ENCODE data around the gene SMG6. TPM values are rescaled to one million over a fixed set of nuclear protein-coding genes. Genes with fewer than 3 reads are reported as not detected.

SMG6 gene
- total RNA-seq, 2 donors from 2014 or later, result 18.3 to 23.6 TPM

DNA sequence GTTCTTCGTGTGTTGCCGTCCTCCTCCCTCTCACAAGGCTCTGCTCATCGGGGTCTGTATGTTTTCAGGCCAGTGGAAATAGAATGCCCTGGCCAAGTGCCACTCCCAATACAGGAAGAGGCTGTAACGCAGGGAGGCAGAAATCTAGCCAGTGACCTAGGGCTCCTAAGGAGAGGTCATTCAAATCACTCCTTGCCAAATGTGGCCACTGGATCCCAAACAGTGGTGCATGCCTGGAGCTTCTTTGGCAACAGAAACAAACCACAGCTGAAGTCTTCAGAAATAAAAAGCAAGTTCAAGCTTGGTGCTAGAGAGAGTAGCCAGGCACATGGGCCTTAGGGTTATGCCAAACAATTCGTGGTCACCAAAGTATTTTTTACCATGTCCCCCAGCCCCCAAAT is 66.1 kb downstream of the SMG6 start:
- TF ChIP-seq, protein P1, sequence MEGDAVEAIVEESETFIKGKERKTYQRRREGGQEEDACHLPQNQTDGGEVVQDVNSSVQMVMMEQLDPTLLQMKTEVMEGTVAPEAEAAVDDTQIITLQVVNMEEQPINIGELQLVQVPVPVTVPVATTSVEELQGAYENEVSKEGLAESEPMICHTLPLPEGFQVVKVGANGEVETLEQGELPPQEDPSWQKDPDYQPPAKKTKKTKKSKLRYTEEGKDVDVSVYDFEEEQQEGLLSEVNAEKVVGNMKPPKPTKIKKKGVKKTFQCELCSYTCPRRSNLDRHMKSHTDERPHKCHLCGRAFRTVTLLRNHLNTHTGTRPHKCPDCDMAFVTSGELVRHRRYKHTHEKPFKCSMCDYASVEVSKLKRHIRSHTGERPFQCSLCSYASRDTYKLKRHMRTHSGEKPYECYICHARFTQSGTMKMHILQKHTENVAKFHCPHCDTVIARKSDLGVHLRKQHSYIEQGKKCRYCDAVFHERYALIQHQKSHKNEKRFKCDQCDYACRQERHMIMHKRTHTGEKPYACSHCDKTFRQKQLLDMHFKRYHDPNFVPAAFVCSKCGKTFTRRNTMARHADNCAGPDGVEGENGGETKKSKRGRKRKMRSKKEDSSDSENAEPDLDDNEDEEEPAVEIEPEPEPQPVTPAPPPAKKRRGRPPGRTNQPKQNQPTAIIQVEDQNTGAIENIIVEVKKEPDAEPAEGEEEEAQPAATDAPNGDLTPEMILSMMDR (IDR thresholded peaks at IDR 0.05), result no peak
- Histone ChIP-seq H3K36me3 (no peaks in the 10 kb centered on the region), H3K9me3 (no peaks in the 10 kb centered on the region), H3K9ac (ENCODE audit: low read depth in 2 of 2, low read length in 2 of 2) (peak overlapping the region in 1 of 2 donors; percentile 46), H3K4me1 (no peaks in the 10 kb centered on the region), H3K27ac (peak overlapping the region; percentile 51), H3K27me3 (no peaks in the 10 kb centered on the region), H3K4me3 (no peak overlapping the region)
- intact Hi-C loops (cut with DNase I), result loop anchor here (10.0 kb wide), 1 partner anchor 63 kb away; no protein-coding TSS in a partner anchor
- no peak for DNase-seq

DNA sequence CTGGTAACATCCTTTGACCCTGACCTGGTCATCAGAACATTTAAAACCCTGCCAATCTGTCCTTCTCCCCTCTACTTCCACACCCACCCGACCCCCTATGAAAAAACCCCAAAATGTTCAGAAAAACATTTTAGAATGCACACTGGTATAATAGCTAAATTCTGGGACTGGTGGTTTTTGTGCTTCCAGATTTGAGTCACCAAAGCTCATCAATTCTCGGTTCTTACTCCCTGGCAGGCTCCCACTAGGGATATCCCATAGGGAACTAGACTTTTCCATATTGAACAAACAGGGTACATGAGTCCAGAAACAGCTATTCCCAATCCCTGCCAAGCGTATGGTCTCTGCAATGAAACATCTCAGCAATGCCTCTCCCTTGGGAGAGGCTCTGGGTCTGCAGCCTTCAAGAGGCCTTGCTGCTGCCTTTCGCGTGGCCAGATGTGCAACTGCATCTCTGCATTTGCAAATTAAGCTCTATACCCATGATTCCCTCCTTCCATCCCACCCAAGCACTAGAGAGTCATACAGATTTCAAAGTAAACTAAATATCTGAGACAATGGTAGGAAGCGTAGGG is 67.7 kb downstream of the SMG6 start:
- Histone ChIP-seq H3K9me3 (no peaks in the 10 kb centered on the region), H3K36me3 (no peaks in the 10 kb centered on the region), H3K4me3 (no peak overlapping the region), H3K27ac (no peak overlapping the region), H3K9ac (ENCODE audit: low read depth in 2 of 2, low read length in 2 of 2) (no peak overlapping the region), H3K27me3 (no peaks in the 10 kb centered on the region), H3K4me1 (no peaks in the 10 kb centered on the region)
- no peak for DNase-seq
- intact Hi-C loops (cut with DNase I), result loop anchor here (10.0 kb wide), 1 partner anchor 61 kb away; no protein-coding TSS in a partner anchor
- TF ChIP-seq, protein P1 (IDR thresholded peaks at IDR 0.05), result no peak

GRCh38 chr17:2235265-2235664 is 68.3 kb downstream of the SMG6 start:
- intact Hi-C loops (cut with DNase I), result loop anchor here (10.0 kb wide), 1 partner anchor 60 kb away; no protein-coding TSS in a partner anchor
- H3K27me3 ChIP-seq, result no peaks in the 10 kb centered on the region

DNA sequence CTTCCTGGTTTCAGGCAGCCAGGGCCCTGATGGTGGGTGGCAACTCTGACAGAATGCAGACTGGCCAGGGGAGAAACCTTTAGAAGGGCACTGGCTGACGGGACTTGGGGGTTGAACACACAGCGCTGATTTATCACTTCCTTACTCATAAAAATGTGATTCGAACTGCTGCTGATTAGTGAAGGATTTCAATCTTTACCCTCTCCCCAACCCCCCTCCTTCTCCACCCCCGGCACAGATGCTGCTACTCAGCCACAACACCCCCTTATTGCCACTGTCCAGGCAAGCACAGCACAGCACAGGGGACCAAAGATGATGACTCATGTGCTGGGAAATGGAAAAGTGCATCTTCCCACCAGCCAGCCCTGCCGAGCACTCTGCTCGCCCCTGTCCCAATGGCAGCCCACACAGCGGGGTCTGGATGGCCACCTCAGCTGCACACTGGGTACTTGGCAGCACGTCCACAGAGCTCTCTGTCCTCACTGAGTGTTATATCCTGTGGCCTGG is 70.1 kb downstream of the SMG6 start:
- Histone ChIP-seq H3K9ac (ENCODE audit: low read depth in 2 of 2, low read length in 2 of 2) (peak overlapping the region in 1 of 2 donors; percentile 35), H3K4me1 (no peaks in the 10 kb centered on the region), H3K36me3 (no peaks in the 10 kb centered on the region), H3K9me3 (no peaks in the 10 kb centered on the region), H3K4me3 (no peak overlapping the region), H3K27ac (peak overlapping the region; percentile 45), H3K27me3 (no peaks in the 10 kb centered on the region)
- intact Hi-C loops (cut with DNase I), result loop anchor here (10.0 kb wide), 1 partner anchor 59 kb away; no protein-coding TSS in a partner anchor
- TF ChIP-seq, protein P1 (IDR thresholded peaks at IDR 0.05), result no peak
- no peak for DNase-seq

More at GRCh38 chr17:2235265-2235664, 68.3 kb downstream of the SMG6 start:
- no peak for DNase-seq
- TF ChIP-seq, protein P1 (IDR thresholded peaks at IDR 0.05), result no peak
- no peak overlapping the region for H3K27ac ChIP-seq
- H3K9me3 ChIP-seq, result no peaks in the 10 kb centered on the region
- H3K36me3 ChIP-seq, result no peaks in the 10 kb centered on the region
- H3K4me1 ChIP-seq, result no peaks in the 10 kb centered on the region
- no peak overlapping the region for H3K4me3 ChIP-seq
- H3K9ac ChIP-seq (ENCODE audit: low read depth in 2 of 2, low read length in 2 of 2), result no peak overlapping the region

- Histone ChIP-seq H3K27me3 (no peaks in the 10 kb centered on the region), H3K4me1 (no peaks in the 10 kb centered on the region), H3K4me3 (no peak overlapping the region), H3K9me3 (no peaks in the 10 kb centered on the region), H3K9ac (ENCODE audit: low read depth in 2 of 2, low read length in 2 of 2) (no peak overlapping the region), H3K27ac (peak overlapping the region; percentile 45), H3K36me3 (no peaks in the 10 kb centered on the region)
- DNase-seq, result no peak
- intact Hi-C loops (cut with DNase I), result loop anchor here (10.0 kb wide), 1 partner anchor 57 kb away; no protein-coding TSS in a partner anchor
- TF ChIP-seq, protein P1 (IDR thresholded peaks at IDR 0.05), result no peak
These were observed 71.3 kb downstream of the SMG6 start for GRCh38 chr17:2232244-2232638.
